ENCODE measurements around the gene AGBL4.
A peak's percentile ranks its signal among the peaks of the same experiment; 100 is the strongest.

AGBL4 gene

GRCh38 chr1:48831120-48831978, 1192.4 kb downstream of the AGBL4 start:
- Mint-ChIP-seq H3K4me3 (no peak overlapping the region), H3K4me1 (no peaks in the 10 kb centered on the region), H3K27ac (no peak overlapping the region), H3K36me3 (ENCODE audit: low read depth) (no peaks in the 10 kb centered on the region), H3K27me3 (peaks cover 8% of the 10 kb centered on the region), H3K9me3 (no peaks in the 10 kb centered on the region)
- DNase-seq = no peak
- ATAC-seq = no peak

- Mint-ChIP-seq H3K27me3 (peaks cover 8% of the 10 kb centered on the region), H3K9me3 (no peaks in the 10 kb centered on the region), H3K27ac (no peak overlapping the region), H3K4me1 (no peaks in the 10 kb centered on the region), H3K4me3 (no peak overlapping the region), H3K36me3 (ENCODE audit: low read depth) (no peaks in the 10 kb centered on the region)
- DNase-seq (no peak), ATAC-seq (no peak)
Observed at GRCh38 chr1:48830715-48831114, 1193.0 kb downstream of the AGBL4 start.

GRCh38 chr1:48829446-48829845, 1194.3 kb downstream of the AGBL4 start:
- ATAC-seq (no peak), DNase-seq (no peak)
- H3K4me1 Mint-ChIP-seq = no peaks in the 10 kb centered on the region
- no peaks in the 10 kb centered on the region for H3K36me3 Mint-ChIP-seq (ENCODE audit: low read depth)
- no peaks in the 10 kb centered on the region for H3K9me3 Mint-ChIP-seq
- H3K27ac Mint-ChIP-seq = no peak overlapping the region
- H3K27me3 Mint-ChIP-seq = peaks cover 8% of the 10 kb centered on the region
- H3K4me3 Mint-ChIP-seq = no peak overlapping the region

GRCh38 chr1:48823168-48823567, 1200.6 kb downstream of the AGBL4 start:
- Mint-ChIP-seq H3K27ac (no peak overlapping the region), H3K4me3 (no peak overlapping the region), H3K36me3 (ENCODE audit: low read depth) (no peaks in the 10 kb centered on the region), H3K9me3 (no peaks in the 10 kb centered on the region), H3K27me3 (peaks cover 4% of the 10 kb centered on the region), H3K4me1 (no peaks in the 10 kb centered on the region)
- no peak for DNase-seq
- ATAC-seq = no peak

- H3K27me3 Mint-ChIP-seq = peaks cover 4% of the 10 kb centered on the region
- no peaks in the 10 kb centered on the region for H3K4me1 Mint-ChIP-seq
- H3K4me3 Mint-ChIP-seq = no peak overlapping the region
- no peaks in the 10 kb centered on the region for H3K36me3 Mint-ChIP-seq (ENCODE audit: low read depth)
- H3K9me3 Mint-ChIP-seq = no peaks in the 10 kb centered on the region
- no peak for ATAC-seq
- H3K27ac Mint-ChIP-seq = no peak overlapping the region
- no peak for DNase-seq
Observed at GRCh38 chr1:48820491-48820890, 1203.3 kb downstream of the AGBL4 start.

GRCh38 chr1:48817505-48818114, 1206.1 kb downstream of the AGBL4 start:
- no peak overlapping the region for H3K4me3 Mint-ChIP-seq
- DNase-seq = peak; percentile 54
- H3K27me3 Mint-ChIP-seq = peaks cover 1% of the 10 kb centered on the region
- no peaks in the 10 kb centered on the region for H3K36me3 Mint-ChIP-seq (ENCODE audit: low read depth)
- no peaks in the 10 kb centered on the region for H3K9me3 Mint-ChIP-seq
- no peaks in the 10 kb centered on the region for H3K4me1 Mint-ChIP-seq
- no peak overlapping the region for H3K27ac Mint-ChIP-seq
- ATAC-seq = peak; percentile 65

GRCh38 chr1:48810740-48811139, 1213.0 kb downstream of the AGBL4 start:
- Mint-ChIP-seq H3K4me3 (no peak overlapping the region), H3K4me1 (no peaks in the 10 kb centered on the region), H3K9me3 (no peaks in the 10 kb centered on the region), H3K36me3 (ENCODE audit: low read depth) (no peaks in the 10 kb centered on the region), H3K27me3 (peaks cover 6% of the 10 kb centered on the region), H3K27ac (no peak overlapping the region)
- DNase-seq (no peak), ATAC-seq (no peak)

GRCh38 chr1:48808496-48808895, 1215.3 kb downstream of the AGBL4 start:
- Mint-ChIP-seq H3K9me3 (no peaks in the 10 kb centered on the region), H3K27me3 (peaks cover 14% of the 10 kb centered on the region), H3K36me3 (ENCODE audit: low read depth) (no peaks in the 10 kb centered on the region), H3K4me1 (no peaks in the 10 kb centered on the region), H3K4me3 (no peak overlapping the region), H3K27ac (no peak overlapping the region)
- ATAC-seq (no peak), DNase-seq (no peak)

GRCh38 chr1:48807554-48808260, 1216.0 kb downstream of the AGBL4 start:
- no peak overlapping the region for H3K27ac Mint-ChIP-seq
- no peaks in the 10 kb centered on the region for H3K9me3 Mint-ChIP-seq
- H3K4me3 Mint-ChIP-seq = no peak overlapping the region
- DNase-seq (no peak), ATAC-seq (no peak)
- H3K36me3 Mint-ChIP-seq (ENCODE audit: low read depth) = no peaks in the 10 kb centered on the region
- H3K4me1 Mint-ChIP-seq = no peaks in the 10 kb centered on the region
- peaks cover 14% of the 10 kb centered on the region for H3K27me3 Mint-ChIP-seq

- H3K27ac Mint-ChIP-seq = no peak overlapping the region
Observed at GRCh38 chr1:48803474-48803873, 1220.3 kb downstream of the AGBL4 start.

GRCh38 chr1:48794816-48795215, 1228.9 kb downstream of the AGBL4 start:
- no peaks in the 10 kb centered on the region for H3K9me3 Mint-ChIP-seq
- peaks cover 43% of the 10 kb centered on the region for H3K4me1 Mint-ChIP-seq
- no peak overlapping the region for H3K4me3 Mint-ChIP-seq
- peaks cover 18% of the 10 kb centered on the region for H3K27me3 Mint-ChIP-seq
- ATAC-seq = peak; percentile 55
- no peaks in the 10 kb centered on the region for H3K36me3 Mint-ChIP-seq (ENCODE audit: low read depth)
- H3K27ac Mint-ChIP-seq = peak overlapping the region; percentile 80
- no peak for DNase-seq

More at GRCh38 chr1:48803474-48803873, 1220.3 kb downstream of the AGBL4 start:
- Mint-ChIP-seq H3K4me3 (no peak overlapping the region), H3K9me3 (no peaks in the 10 kb centered on the region), H3K36me3 (ENCODE audit: low read depth) (no peaks in the 10 kb centered on the region), H3K27me3 (peaks cover 21% of the 10 kb centered on the region), H3K4me1 (peaks cover 2% of the 10 kb centered on the region)
- DNase-seq = no peak
- no peak for ATAC-seq

GRCh38 chr1:48793863-48794262, 1229.9 kb downstream of the AGBL4 start:
- ATAC-seq = peak; percentile 12
- peaks cover 16% of the 10 kb centered on the region for H3K27me3 Mint-ChIP-seq
- peaks cover 48% of the 10 kb centered on the region for H3K4me1 Mint-ChIP-seq

GRCh38 chr1:48792961-48793360, 1230.8 kb downstream of the AGBL4 start:
- H3K9me3 Mint-ChIP-seq = no peaks in the 10 kb centered on the region
- ATAC-seq = no peak
- H3K4me1 Mint-ChIP-seq = peaks cover 55% of the 10 kb centered on the region
- no peak overlapping the region for H3K27ac Mint-ChIP-seq
- peaks cover 12% of the 10 kb centered on the region for H3K27me3 Mint-ChIP-seq
- no peak overlapping the region for H3K4me3 Mint-ChIP-seq
- no peak for DNase-seq
- H3K36me3 Mint-ChIP-seq (ENCODE audit: low read depth) = no peaks in the 10 kb centered on the region

More at GRCh38 chr1:48793863-48794262, 1229.9 kb downstream of the AGBL4 start:
- peak overlapping the region; percentile 80 for H3K27ac Mint-ChIP-seq
- DNase-seq = no peak
- H3K9me3 Mint-ChIP-seq = no peaks in the 10 kb centered on the region
- no peaks in the 10 kb centered on the region for H3K36me3 Mint-ChIP-seq (ENCODE audit: low read depth)
- no peak overlapping the region for H3K4me3 Mint-ChIP-seq

- H3K27me3 Mint-ChIP-seq = peaks cover 10% of the 10 kb centered on the region
- H3K9me3 Mint-ChIP-seq = no peaks in the 10 kb centered on the region
- peaks cover 59% of the 10 kb centered on the region for H3K4me1 Mint-ChIP-seq
- H3K27ac Mint-ChIP-seq = peak overlapping the region; percentile 84
- ATAC-seq (peak; percentile 88), DNase-seq (no peak)
- no peak overlapping the region for H3K4me3 Mint-ChIP-seq
- no peaks in the 10 kb centered on the region for H3K36me3 Mint-ChIP-seq (ENCODE audit: low read depth)
Observed at GRCh38 chr1:48790397-48790796, 1233.4 kb downstream of the AGBL4 start.

- peaks cover 10% of the 10 kb centered on the region for H3K27me3 Mint-ChIP-seq
- no peak for ATAC-seq
- H3K9me3 Mint-ChIP-seq = no peaks in the 10 kb centered on the region
- DNase-seq = no peak
- peaks cover 61% of the 10 kb centered on the region for H3K4me1 Mint-ChIP-seq
- peak overlapping the region; percentile 84 for H3K27ac Mint-ChIP-seq
- H3K4me3 Mint-ChIP-seq = no peak overlapping the region
- H3K36me3 Mint-ChIP-seq (ENCODE audit: low read depth) = no peaks in the 10 kb centered on the region
Observed at GRCh38 chr1:48789903-48790302, 1233.9 kb downstream of the AGBL4 start.
